ENCODE results near the gene PAPPA.

The PAPPA gene

GRCh38 chr9:116345393-116345792 lies 191.8 kb downstream of the PAPPA start:
- TF ChIP-seq CTCF (IDR thresholded peaks at IDR 0.05; ENCODE audit: insufficient read depth, low read depth, low read length, missing control alignments), result no peak
- H3K4me3 ChIP-seq (ENCODE audit: low read length), result no peak overlapping the region
- DNase-seq (ENCODE audit: low read depth), result no peak

GRCh38 chr9:116345817-116346216 lies 192.2 kb downstream of the PAPPA start:
- TF ChIP-seq CTCF (IDR thresholded peaks at IDR 0.05; ENCODE audit: insufficient read depth, low read depth, low read length, missing control alignments), result no peak
- DNase-seq (ENCODE audit: low read depth), result no peak
- no peak overlapping the region for H3K4me3 ChIP-seq (ENCODE audit: low read length)

GRCh38 chr9:116349684-116350083 lies 196.1 kb downstream of the PAPPA start:
- TF ChIP-seq CTCF (IDR thresholded peaks at IDR 0.05; ENCODE audit: insufficient read depth, low read depth, low read length, missing control alignments), result no peak
- peak; percentile 51 for DNase-seq (ENCODE audit: low read depth)
- H3K4me3 ChIP-seq (ENCODE audit: low read length), result no peak overlapping the region

GRCh38 chr9:116350213-116350612 lies 196.6 kb downstream of the PAPPA start:
- H3K4me3 ChIP-seq (ENCODE audit: low read length), result no peak overlapping the region
- TF ChIP-seq CTCF (IDR thresholded peaks at IDR 0.05; ENCODE audit: insufficient read depth, low read depth, low read length, missing control alignments), result no peak
- DNase-seq (ENCODE audit: low read depth), result no peak

- no peak for TF ChIP-seq CTCF (IDR thresholded peaks at IDR 0.05; ENCODE audit: insufficient read depth, low read depth, low read length, missing control alignments)
- H3K4me3 ChIP-seq (ENCODE audit: low read length), result no peak overlapping the region
- no peak for DNase-seq (ENCODE audit: low read depth)
These were observed 199.4 kb downstream of the PAPPA start for GRCh38 chr9:116352958-116353357.

GRCh38 chr9:116355153-116355921 lies 201.7 kb downstream of the PAPPA start:
- peak; percentile 46 for DNase-seq (ENCODE audit: low read depth)
- H3K4me3 ChIP-seq (ENCODE audit: low read length), result no peak overlapping the region
- TF ChIP-seq CTCF (IDR thresholded peaks at IDR 0.05; ENCODE audit: insufficient read depth, low read depth, low read length, missing control alignments), result no peak

- no peak for TF ChIP-seq CTCF (IDR thresholded peaks at IDR 0.05; ENCODE audit: insufficient read depth, low read depth, low read length, missing control alignments)
- no peak overlapping the region for H3K4me3 ChIP-seq (ENCODE audit: low read length)
- no peak for DNase-seq (ENCODE audit: low read depth)
These were observed 204.7 kb downstream of the PAPPA start for GRCh38 chr9:116358251-116358650.

Measured in epithelial cell of esophagus (primary cell).